Esophagus squamous epithelium (tissue), 4 donors: ENCODE data around the gene TULP4.

ENCODE experiments used
- POLR2A ChIP-seq, 4 donors: fragments of 450-650 bp; IDR thresholded peaks; one replicate each; pipeline ENCODE4 v1.6.1; 2017; ENCODE audit warnings: antibody characterized with exemption in 4 of 4, mild to moderate bottlenecking in 4 of 4, moderate library complexity in 3 of 4
- TF ChIP-seq, protein P1 (sequence below), 6 experiments: fragments of 450-650 bp in 4 of 6; fragments of 200-600 bp in 2 of 6; sonication (generic) in 2 of 6; IDR thresholded peaks; one replicate each; pipeline ENCODE4 v1.5.1; 2016 to 2019; ENCODE audit warnings: antibody characterized with exemption in 6 of 6, mild to moderate bottlenecking in 4 of 6, moderate library complexity in 4 of 6

DNA sequence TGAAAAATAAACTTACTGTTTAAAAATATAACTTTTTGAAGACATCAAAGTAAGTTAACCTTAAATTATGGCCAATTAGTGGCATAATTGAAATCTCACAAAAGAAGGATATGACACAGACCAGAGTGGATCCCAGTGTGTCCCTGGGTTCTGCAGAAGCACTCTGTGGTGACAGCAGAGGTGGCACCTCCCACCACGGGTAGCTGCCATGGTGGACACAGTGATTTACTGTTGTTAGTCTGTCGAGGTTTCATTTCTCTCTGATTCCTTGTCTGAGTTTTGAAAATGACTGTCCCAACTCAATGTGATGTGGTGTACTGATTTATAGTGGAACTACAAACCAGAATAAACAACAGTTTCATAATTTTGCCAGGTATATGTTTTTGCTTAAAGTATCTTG lies 76.5 kb downstream of the TULP4 start:
- TF ChIP-seq, protein P1, sequence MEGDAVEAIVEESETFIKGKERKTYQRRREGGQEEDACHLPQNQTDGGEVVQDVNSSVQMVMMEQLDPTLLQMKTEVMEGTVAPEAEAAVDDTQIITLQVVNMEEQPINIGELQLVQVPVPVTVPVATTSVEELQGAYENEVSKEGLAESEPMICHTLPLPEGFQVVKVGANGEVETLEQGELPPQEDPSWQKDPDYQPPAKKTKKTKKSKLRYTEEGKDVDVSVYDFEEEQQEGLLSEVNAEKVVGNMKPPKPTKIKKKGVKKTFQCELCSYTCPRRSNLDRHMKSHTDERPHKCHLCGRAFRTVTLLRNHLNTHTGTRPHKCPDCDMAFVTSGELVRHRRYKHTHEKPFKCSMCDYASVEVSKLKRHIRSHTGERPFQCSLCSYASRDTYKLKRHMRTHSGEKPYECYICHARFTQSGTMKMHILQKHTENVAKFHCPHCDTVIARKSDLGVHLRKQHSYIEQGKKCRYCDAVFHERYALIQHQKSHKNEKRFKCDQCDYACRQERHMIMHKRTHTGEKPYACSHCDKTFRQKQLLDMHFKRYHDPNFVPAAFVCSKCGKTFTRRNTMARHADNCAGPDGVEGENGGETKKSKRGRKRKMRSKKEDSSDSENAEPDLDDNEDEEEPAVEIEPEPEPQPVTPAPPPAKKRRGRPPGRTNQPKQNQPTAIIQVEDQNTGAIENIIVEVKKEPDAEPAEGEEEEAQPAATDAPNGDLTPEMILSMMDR (IDR thresholded peaks at IDR 0.05): no peak
- no peak for TF ChIP-seq POLR2A (IDR thresholded peaks at IDR 0.05)
